Fibroblast of peridontal ligament (primary cell): ENCODE results near the gene CDH1.

Experiments
- DNase-seq: peaks from one replicate; pipeline ENCODE4 v3.0.0-alpha.2; 2010; ENCODE audit errors: extremely low read depth

The CDH1 gene

GRCh38 chr16:68850481-68850880 lies 113.4 kb downstream of the CDH1 start:
- DNase-seq: no peak

GRCh38 chr16:68851601-68852000 lies 114.5 kb downstream of the CDH1 start:
- DNase-seq: peak; percentile 12

DNA sequence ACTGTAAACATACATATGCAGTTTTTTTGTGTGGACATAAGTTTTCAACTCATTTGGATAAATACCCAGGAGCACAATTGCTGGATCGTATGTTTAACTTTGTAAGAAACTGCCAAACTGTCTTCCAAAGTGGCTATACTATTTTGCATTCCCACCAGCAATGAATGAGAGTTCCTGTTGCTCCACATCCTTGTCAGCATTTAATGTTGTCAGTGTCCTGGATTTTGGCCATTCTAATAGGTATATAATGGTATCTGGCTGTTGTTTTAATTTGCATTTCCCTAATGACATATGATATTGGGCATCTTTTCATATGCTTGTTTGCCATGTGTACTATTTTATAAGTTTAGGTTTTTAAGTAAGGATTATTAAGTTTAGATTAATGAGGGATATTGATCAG lies 120.4 kb downstream of the CDH1 start:
- no peak for DNase-seq

GRCh38 chr16:68859828-68860227 lies 122.7 kb downstream of the CDH1 start:
- DNase-seq: no peak

DNA sequence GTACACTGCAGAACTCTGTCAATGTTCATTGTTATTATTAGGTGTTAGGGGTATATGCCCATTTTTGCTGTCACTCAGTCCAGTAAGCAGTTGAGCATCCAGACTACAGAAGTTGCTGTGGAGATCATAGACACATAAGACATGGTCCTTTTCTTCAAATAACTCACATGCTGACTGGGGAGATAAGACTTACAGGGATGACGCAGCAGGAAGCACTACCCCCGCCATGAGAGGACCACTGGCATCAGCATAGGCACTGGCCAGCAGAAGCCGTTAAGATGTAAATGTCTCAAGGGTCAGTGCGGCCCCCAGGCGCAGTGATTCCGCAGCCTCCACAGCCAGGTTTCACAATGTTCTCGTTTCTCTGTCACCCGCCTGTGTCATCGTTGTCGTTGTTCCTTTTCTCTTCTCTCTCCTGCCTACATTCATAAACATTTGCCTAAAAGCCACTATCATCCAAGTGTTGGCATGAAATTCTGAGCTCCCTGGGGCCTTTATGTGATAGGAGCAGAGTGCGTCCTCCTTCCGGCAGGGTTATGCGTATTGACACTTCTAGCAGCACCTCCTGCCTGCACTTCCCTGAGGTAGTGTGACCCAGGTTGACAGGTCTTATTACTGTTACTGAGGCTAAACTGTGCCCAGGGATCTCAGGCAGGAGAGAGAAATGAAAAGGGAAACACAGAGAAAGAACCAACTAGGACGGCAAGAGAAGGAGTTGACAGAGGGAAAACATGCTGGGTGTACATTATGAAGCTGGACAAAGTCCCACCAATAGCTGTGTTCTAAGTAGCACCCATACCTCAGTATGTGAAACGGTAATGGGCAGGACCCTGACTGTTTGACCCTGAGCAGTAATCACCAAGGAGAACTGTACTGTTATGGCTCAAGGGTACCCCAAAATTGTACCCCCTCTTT lies 124.1 kb downstream of the CDH1 start:
- DNase-seq: no peak

- DNase-seq: no peak
Observed at GRCh38 chr16:68866933-68867332, 129.8 kb downstream of the CDH1 start.

- no peak for DNase-seq
Observed at GRCh38 chr16:68869492-68870088, 132.5 kb downstream of the CDH1 start.

DNA sequence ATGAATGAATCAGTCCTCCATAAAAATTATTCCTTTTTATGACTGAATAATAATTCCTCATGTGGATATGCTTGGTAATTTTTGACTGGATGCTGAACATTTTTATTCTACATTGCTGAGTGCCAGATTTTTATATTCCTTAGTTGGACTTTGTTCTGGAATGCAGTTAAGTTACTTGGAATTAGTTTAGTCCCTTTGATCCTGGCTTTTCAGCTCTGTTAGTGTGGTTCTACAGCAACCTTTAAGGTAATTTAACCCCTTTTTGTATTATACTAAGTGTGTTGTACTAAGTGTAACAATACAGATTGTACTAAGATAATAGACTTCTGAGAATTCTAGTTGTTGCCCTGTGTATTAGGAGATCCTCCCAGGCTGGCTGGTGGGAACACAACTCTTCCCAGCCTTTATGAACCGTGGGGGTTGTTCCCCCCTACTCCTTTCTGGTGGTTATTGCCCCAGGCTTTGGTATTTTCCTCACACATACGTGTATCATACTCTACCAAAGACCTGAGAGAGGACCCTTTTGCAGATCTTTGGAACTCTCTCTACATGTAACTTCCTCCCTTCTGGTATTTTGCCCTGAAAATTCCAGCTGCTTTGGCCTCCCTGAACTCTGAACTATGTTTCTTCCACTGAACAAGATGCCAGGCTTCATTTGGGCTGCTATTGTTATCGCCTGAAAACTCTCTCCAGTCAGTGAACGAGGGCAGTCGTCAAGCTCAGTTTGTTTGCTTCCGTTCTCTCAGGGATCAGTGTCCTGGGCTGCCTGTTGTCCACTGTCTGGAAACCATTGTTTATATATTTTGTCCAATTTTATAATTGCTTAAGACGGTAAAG lies 136.8 kb downstream of the CDH1 start:
- no peak for DNase-seq

DNA sequence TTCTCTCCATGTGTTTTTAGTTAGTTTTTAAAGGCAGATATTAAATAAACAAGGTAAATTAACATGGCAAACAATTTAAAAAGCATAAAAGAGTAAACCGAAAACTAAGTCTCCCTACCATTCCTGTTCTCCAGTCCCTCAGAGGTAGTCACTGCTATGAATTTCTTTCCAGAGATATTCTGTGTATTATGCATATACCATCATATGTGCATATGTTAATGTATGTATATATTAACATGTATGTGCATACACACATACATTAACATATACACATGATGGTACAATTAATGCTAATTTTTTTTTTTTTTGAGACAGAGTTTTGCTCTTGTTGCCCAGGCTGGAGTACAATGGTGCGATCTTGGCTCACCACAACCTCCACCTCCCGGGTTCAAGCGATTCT lies 138.8 kb downstream of the CDH1 start:
- DNase-seq: no peak

GRCh38 chr16:68883685-68884084 lies 146.6 kb downstream of the CDH1 start:
- DNase-seq: no peak

- no peak for DNase-seq
Observed at GRCh38 chr16:68884401-68884800, 147.3 kb downstream of the CDH1 start.
